Caki2 (cell line): ENCODE data around the gene CHST15. TPM values are rescaled to one million over a fixed set of nuclear protein-coding genes. Genes with fewer than 3 reads are reported as not detected.
A peak's percentile ranks its signal among the peaks of the same experiment; 100 is the strongest.

Experiments used
- DNase-seq: peaks from one replicate; pipeline ENCODE4 v3.0.0-alpha.2; 2015; ENCODE audit warnings: low read depth
- in situ Hi-C: cut with HindIII; loops from 2 replicates; pipeline ENCODE4 v1.10.0; 2016; ENCODE audit warnings: low sequenced_read_pairs, low pct_unique_long_range_greater_than_20kb, mixed read lengths
- total RNA-seq: library from RNA; depleted of rRNA; stranded (reverse); fragments of >200 nt; shearing (Covaris generic); gene quantifications from 2 replicates; pipeline ENCODE4 v1.2.3, GENCODE V29; 2014; ENCODE audit warnings: low replicate concordance

CHST15 gene
- total RNA-seq, 1 experiment from 2014 or later = 27.1 TPM

DNA sequence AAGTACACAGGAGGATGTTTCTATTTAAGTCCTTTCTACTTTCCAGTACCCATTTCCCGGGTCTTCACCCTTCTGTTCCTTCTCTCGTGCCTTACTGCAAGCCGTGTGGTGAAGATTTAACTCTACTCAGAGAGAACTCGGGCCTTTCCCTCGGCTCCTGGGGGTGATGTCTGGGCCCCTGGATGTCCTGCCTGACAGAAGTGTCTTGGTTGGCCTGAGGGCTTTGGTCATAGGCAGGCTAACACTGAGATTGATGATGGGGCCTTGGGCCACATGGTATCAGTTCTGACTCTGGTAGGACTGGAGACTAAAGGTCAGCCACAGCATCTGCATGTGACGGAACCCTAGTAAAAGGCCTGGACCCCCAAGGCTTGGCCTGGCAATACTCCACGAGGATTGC is 80.4 kb downstream of the CHST15 start:
- no peak for DNase-seq
- in situ Hi-C loops = no loop called here

DNA sequence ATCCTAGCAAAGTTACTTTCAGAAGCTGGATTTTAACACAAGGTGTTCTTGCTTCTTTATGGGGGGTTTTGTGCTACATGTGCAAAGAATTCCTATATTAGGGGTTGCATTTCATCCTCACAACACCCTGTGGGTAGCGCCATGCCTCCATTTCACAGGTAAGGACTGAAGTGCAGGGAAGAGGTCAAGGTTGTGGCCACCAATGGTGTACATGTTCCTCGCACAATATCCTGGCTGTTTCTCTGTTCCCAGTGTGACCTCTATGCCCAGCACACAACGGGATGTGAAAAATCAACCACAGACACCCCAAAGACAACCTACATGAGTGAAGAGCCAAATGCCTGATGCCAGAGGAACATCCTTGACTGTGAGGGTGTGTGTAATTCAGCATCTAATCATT is 80.8 kb downstream of the CHST15 start:
- in situ Hi-C loops = no loop called here
- DNase-seq = no peak

DNA sequence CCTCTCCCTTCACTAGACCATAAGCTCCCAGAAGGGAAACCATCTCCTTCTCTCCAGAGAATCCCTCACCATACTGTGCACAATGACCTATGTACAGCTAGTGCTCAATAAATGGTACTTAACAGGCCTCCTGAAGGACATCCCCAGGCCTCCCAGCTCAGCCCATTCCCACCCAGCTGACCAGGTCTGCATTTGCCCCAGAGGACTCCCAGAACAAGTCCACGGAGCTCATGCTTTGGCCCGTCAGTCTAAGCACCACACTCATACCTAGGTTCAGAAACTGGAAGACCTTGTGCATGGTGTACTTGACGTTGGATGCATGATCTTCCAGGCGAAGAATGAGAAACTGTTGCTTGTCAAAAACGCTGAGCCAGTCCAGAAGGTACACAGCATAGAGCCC is 81.3 kb downstream of the CHST15 start:
- in situ Hi-C loops = no loop called here
- no peak for DNase-seq

DNA sequence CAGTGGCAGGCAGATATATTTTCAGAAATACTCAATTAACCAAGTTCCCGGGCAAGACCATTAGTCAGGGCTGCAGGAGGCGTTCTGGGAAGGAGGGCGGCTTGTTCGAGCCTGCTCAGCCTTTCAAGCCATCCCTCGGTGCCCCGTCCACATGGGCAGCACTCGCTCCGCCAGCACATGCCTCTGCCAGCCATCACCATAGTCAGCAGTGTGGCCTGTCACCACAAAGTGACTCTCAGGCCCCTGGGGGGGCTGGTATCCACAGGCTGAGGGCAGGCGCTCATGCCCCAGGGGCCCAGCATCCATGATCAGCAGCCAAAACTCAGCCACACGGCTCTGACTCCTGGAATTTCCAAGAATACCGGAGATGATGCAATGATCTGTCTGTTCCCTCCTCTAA is 81.9 kb downstream of the CHST15 start:
- no peak for DNase-seq
- in situ Hi-C loops = no loop called here

DNA sequence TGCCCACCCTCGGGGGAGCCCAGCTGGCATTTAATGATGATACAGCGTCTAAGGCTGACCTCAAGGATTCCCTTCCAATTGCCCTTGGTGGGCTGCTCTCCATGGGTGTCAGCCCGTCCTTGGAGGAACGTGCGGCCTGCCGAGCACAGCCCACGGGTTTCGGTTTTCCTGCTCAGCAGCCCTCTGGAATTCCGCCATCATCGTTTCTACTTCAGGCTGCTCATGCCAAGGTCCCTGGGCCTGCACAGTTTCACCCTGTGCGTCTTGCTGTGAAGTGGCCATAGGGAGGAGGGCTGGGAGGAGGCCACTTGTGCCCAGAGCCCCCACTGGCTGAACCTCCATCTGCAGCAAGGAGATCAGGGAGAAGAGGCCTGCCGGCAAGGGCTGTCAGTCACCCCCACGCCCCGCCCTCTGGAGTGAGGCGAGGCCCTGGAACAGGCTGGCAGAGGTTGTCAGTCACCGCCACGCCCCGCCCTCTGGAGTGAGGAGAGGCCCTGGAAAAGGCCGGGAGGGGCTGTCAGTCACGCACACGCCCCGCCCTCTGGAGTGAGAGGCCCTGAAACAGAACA is 82.8 kb downstream of the CHST15 start:
- DNase-seq = peak; percentile 21
- in situ Hi-C loops = no loop called here

DNA sequence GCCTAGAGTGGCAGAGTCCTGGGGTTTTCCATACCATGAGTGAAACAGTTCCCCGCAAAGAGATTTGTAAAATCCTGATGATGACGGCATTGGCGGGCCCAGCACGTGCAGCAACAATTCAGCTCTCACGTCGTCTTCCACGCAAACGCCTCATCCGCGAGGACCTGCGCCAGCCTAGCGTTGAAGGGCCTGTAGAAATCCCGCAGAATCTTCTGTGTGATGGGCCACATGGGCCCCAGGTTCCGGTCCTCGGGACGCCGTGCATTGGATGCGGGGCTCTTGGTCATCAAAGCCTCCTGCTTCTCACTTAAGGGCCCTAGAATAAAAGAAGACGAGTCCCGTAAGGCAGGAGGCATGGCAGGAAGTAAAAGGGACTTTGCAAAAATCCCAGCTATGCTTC is 83.4 kb downstream of the CHST15 start:
- DNase-seq = no peak
- in situ Hi-C loops = no loop called here

DNA sequence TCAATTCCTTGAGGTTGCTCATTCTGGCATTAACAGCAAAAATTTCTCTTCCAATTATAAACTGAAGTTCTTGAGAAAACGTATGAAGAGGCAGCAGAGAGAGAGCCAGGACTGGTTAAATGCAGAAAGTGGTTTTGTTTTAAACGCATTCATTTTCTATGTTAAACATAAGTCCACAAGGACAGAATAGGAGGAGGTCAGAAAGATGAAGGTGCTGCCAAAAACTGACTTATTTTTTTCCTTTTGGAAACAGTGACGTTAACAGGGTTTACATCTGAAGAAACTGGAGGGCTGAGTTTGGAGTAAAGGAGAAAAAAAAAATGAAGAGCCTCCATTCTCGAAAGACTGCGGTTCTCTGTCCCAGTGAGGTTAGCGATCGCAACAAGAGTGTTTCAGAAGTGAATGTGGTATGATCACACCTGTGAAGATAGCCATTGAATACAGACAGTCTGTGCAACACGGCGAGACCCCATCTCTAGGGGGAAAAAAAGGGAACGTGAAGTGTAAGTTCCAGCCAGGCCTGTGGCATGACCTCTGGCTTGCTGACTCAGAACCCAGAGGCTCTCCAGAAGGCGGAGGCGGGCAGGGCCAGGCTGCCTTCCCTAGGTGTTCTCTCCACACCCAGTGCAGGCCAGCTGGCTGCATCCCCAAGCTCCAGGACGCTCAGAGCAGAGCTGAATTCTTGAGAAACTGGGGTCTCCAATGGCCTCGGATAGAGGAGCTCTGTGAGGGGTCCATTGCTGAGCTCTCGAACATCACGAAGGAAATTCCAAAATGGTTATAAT is 84.0 kb downstream of the CHST15 start:
- DNase-seq = no peak
- in situ Hi-C loops = no loop called here

DNA sequence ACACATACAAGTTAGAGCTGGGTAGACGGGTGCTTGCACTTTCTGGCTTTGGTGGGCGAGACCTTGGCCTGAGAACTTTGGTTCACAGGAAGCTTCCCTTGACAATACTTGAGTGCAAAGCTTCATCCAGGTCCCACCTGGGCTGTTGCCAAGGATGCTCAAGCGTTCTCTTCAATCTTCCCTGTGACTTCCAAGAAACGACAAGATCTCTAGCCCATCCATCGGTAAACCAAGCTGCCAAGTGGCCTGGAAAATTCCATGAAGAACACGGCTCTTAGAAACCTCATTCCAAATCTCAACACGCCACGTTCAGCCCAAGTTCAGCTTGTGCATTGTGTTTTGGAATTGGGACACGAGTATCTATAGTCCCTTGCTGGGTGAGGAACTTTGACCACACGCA is 84.7 kb downstream of the CHST15 start:
- no peak for DNase-seq
- in situ Hi-C loops = no loop called here

DNA sequence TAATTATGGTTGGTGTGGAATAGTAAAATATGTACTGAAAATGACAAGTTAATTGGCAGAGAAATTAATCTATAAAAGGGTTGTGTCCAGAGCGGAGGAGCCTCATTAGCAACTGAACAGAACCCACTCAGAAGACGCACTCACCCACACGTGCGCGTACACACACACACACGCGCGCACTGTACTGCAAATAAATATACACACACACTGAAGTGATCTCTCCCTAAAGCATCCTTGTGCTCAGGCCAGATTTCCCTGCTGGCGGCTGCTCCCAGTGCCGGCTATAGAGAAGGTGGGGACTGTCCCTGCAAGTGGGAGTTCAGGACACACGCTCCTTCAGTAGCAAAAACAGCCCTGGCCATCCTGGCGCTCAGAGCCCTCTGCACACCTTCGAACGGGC is 85.2 kb downstream of the CHST15 start:
- no peak for DNase-seq
- in situ Hi-C loops = no loop called here

DNA sequence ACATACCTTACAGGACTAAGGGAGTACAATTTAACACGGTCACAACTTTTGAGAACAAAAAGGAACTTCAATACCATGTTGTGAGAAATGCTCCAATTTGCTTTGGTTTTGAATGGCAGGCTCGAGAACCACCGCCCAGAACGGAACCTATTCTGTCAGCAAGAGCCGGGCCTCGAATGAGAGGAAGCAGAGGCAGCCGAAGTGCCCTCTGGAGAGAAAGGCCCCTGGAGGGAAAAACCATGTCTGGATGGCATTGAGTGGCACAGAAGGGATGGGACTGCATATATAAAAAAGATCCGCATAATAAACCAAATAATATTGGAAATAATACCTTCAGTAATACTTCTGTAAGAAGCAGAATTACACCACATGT is 85.6 kb downstream of the CHST15 start:
- in situ Hi-C loops = no loop called here
- no peak for DNase-seq

DNA sequence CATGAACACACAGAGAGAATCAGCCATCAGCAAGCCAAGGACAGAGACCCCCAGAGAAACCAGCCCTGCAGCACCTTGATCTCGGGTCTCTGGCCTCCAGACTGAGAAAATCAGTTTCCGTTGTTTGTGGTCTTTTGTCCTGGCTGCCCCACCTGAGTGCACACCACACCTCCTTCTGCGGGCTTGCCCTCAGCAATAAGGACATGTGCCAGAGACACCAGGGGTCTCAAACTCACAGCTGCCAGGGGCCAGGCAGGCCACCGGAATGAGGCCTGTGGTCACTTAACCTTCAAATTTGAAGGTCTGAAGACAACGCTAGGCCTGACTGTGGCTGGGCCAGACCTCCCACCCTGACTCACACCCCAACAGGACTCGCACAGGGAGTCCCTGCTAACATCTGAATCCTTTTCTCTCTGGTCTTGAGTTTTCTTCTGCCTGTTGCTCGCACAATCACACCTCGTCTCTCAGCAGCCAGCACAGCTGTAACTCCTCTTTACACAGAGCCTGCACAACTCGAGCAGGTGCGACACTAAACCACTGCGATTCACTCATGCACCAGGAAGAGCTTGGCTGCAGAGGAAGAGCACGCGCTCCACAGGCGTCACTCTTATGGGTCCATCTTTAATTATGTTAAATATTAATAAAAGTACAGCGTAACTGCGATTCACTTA is 86.2 kb downstream of the CHST15 start:
- in situ Hi-C loops = no loop called here
- DNase-seq = no peak

DNA sequence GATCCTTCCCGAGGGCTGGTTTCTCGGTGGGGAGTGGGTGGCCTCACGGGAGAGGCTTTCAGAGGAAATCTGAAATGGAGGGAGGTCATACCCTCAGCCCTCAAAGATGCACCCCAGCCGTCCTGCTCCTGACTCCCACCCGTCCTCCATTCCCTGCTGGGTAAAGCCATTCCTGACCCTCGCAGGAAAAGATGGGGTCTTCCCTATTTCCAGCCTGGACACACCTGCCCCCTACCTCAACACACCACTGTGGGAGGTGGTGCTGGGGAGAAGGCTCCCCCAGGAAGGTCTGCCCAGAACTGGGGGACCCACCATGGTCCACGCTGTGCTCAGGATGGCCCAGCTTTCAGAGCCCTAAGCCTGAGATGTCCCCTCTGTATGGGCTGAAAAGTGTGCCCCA is 86.9 kb downstream of the CHST15 start:
- in situ Hi-C loops = no loop called here
- no peak for DNase-seq

DNA sequence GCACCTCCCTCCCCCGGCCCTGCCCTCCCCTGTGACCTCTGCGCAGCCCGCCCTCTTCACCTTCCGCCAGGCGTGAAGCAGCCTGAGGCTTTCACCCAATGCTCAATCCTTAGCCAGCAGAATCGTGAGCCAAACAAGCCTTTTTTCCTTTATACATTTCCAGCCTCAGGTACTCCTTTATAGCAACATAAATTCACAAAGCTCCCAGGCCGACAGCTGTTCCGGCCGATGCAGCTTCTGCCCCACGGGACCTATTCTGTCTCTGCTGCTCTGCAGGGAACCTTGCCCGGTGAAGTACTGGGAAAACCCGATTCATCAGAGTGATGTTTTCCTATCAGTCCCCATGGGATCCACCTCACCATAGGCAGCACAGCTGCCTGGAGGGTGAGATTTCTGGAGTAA is 87.4 kb downstream of the CHST15 start:
- no peak for DNase-seq
- in situ Hi-C loops = no loop called here

DNA sequence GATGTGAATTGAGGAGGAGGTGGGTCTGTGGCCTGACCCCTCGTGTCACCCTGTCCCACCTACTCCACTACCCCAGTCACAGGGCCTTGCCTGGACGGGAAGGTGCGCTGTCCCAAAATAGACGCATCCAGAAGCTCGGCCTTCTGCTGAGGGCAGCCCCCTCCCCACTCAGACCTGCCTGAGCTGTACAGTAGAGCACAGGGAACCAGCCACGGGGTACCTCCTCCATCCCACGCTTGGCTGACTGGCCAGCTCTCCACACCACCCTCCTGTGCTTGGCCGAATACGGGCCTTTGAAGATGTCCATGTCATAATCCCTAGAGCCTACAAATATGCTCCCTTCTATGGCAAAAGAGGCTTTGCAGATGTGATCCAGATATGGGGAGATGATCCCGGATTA is 88.3 kb downstream of the CHST15 start:
- in situ Hi-C loops = no loop called here

DNA sequence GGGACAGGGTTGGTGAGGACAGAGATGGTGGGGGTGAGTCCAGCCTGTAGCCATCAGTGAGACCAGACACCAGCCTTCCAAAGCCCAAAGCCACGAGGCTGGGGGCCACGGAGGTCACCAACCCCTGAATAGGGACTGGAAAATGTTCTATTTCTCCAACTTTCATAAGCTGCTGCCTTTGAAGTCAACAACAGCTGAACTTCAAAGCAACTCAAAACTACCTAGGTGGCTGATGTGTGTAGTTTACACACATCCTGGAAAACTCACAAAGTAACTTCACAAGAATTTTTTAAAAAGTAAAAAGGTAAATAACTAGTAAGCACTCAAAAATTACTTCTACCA is 88.8 kb downstream of the CHST15 start:
- in situ Hi-C loops = no loop called here

More for the DNA sequence above, 88.3 kb downstream of the CHST15 start:
- no peak for DNase-seq

DNA sequence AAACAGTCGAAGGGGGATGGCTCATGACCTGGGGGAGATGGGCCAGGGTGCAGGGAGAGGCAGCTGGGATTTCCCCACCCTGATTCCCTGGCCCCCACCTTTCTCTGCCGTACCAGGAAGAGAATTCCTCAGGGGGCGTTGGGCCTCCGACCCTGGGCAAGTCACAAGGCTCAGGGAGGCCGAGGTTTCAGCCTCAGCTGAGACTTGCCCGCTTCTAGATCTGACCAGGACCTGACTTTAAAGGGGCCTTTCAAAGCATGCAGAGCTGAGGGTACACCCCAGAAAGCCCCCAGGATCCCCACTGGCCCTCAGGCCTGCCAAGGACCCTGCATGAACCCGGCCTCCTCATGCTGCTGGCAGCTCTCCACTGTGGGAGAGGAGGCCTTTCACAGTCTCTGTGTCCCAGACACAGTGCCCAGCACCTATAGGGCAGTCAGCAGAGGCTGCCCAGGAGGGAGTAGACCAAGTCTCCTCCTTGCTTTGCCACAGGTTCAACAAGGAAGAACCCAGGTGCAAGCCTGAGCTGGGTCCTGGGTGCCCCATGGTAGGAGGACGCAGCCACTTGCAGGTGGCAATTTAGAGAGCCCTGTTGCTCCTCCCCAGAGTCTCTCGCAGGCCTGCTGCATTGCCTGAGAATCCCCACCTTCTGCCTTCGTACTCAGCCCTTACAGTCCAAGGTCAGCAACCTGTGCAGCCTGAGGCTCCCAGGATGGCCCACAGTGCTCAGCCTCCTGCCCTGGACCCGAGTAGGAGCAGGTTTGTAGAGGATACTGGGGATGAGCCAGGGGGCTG is 89.3 kb downstream of the CHST15 start:
- in situ Hi-C loops = no loop called here
- no peak for DNase-seq

More for the DNA sequence above, 88.8 kb downstream of the CHST15 start:
- no peak for DNase-seq

DNA sequence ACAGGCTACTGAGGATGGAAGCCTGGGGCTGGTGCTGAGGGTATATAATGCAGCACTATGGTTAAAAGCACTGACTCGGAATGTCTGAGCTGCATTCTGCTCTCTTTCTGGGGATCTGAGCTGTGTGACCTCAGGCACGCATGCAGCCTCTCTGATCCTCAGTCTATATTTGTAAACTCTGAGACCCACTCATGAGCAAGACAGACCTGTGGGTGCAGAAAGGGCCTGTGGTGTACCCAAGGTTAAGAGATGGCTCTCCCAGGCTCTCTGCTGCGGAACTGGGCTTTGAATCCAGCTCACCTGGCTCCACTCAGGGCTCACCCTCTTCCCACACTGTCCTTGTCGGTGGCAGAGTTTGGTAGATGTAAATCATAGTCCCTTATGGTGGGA is 89.9 kb downstream of the CHST15 start:
- DNase-seq = no peak
- in situ Hi-C loops = no loop called here

DNA sequence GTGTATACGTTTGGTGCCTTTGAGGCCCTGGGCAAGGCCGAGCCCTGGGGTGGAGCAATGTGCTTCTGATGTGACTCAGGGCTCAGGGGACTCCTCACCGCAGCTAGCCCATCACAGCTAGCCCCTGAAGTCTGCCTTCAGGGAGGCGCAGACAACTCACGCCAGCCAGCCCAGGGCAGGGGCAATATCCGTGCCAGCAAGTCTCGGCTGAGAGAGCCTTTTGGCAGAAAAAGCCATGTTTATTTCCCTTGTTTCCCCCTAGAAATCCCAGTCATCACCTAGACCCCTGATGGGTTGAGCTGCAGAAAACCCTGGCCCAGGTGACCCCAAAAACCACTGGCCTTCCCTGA is 90.4 kb downstream of the CHST15 start:
- in situ Hi-C loops = no loop called here
- no peak for DNase-seq

DNA sequence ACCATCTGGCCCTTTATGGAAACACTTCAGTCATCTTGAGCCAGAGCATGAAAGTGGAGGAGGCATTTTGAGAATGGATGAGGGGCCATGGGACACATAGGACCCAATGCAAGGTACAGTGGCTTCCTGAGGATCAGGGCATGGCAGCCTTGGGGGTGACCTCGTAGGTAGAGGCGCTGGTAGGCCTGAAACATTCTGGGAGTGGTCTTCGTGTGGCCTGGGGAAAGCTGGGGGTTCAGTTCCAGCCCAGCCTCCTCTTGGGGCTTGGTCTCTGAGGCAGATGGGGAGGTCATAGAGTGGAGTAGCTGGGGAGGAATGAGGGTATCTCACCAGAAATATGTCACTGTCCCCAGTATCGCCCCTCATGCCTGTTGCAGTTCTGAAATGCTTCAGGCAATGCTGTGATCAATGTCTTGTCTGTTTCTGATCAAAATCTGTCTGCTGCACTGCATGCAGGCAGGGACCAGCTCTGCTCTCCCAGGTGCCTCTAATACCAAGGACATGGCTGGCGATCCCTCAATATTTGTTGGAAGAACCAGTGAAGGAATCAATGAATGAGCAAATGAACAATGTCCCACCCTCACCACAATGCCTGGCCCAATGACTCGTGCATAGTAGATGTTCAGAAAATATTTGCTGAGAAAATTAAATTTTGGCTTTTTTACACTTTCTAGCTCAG is 90.9 kb downstream of the CHST15 start:
- in situ Hi-C loops = no loop called here
- DNase-seq = no peak
